ENCODE results near the gene FAM111B. TPM values are rescaled to one million over a fixed set of nuclear protein-coding genes. Genes with fewer than 3 reads are reported as not detected.
A peak's percentile ranks its signal among the peaks of the same experiment; 100 is the strongest.
"Not testable (repeated sequence)": the region's sequence is repeated elsewhere in the genome, so short reads cannot be mapped to it uniquely, and the experiment has no call there.

FAM111B gene
- total RNA-seq = 1 to 10 TPM; 1.2 to 1.9 (median 1.4) TPM
- total RNA-seq (2013) = 9.3 TPM

GRCh38 chr11:59106363-59107336 lies at the start of gene FAM111B:
Gene FAM111B, plus strand, starts transcription at chr11:59107237. Its CDS starts 2,389 bp downstream, at chr11:59109626.
- Histone ChIP-seq H3K4me3 (ENCODE audit: low read length) (peak within 1 kb of the TSS; percentile 54), H3K4me1 (ENCODE audit: control insufficient read depth, insufficient read depth, low read length) (peaks cover 25% of the 10 kb centered on the region), H3K9me3 (ENCODE audit: control insufficient read depth, insufficient read depth, low read length) (no peaks in the 10 kb centered on the region), H3K27ac (ENCODE audit: low read length) (peak within 1 kb of the TSS; percentile 15), H3K36me3 (ENCODE audit: control insufficient read depth, insufficient read depth, low read length) (no peaks in the 10 kb centered on the region), H3K27me3 (ENCODE audit: control insufficient read depth, insufficient read depth, low read length) (peaks cover 2% of the 10 kb centered on the region)
- Mint-ChIP-seq H3K36me3 (no peaks in the 10 kb centered on the region), H3K27ac (peak within 1 kb of the TSS; percentile 4 to 72), H3K27me3 (ENCODE audit: low read depth in 2 of 2) (peaks cover 8 to 17% of the 10 kb centered on the region in 2 donors), H3K4me1 (peaks cover 30 to 37% of the 10 kb centered on the region in 2 donors), H3K4me3 (peak within 1 kb of the TSS; percentile 89), H3K9me3 (no peaks in the 10 kb centered on the region)
- intact Hi-C loops (cut with micrococcal nuclease) = no loop called here
- peak; percentile 30 to 80 for DNase-seq
- WGBS (ENCODE audit: insufficient coverage) = 2% methylated on average over 64 of the region's 64 CpGs
- peak; percentile 76 to 91 (median 88) for ATAC-seq
- TF ChIP-seq CTCF (IDR thresholded peaks at IDR 0.05) = no peak

GRCh38 chr11:59058120-59059033 lies 48.7 kb upstream of the FAM111B start:
- H3K27me3 ChIP-seq (ENCODE audit: control insufficient read depth, insufficient read depth, low read length); H3K36me3 Mint-ChIP-seq; H3K9me3 Mint-ChIP-seq; H3K27ac Mint-ChIP-seq; H3K27ac ChIP-seq (ENCODE audit: low read length); H3K9me3 ChIP-seq (ENCODE audit: control insufficient read depth, insufficient read depth, low read length); H3K4me1 Mint-ChIP-seq; H3K4me1 ChIP-seq (ENCODE audit: control insufficient read depth, insufficient read depth, low read length); H3K36me3 ChIP-seq (ENCODE audit: control insufficient read depth, insufficient read depth, low read length): not testable (repeated sequence)
- peak; percentile 79 to 99 (median 97) for ATAC-seq
- Mint-ChIP-seq H3K4me3 (peak overlapping the region; percentile 54), H3K27me3 (ENCODE audit: low read depth in 2 of 2) (peaks cover 29 to 59% of the 10 kb centered on the region in 2 donors)
- intact Hi-C loops (cut with micrococcal nuclease) = loop anchor here (1.0 kb wide), 1 partner anchor 100 kb away; no protein-coding TSS in a partner anchor
- peak; percentile 64 to 87 for DNase-seq
- H3K4me3 ChIP-seq (ENCODE audit: low read length) = peak overlapping the region; percentile 39
- WGBS (ENCODE audit: insufficient coverage) = 10% methylated on average over 22 of the region's 27 CpGs
- TF ChIP-seq CTCF (IDR thresholded peaks at IDR 0.05) = peak; percentile 65

- H3K36me3 ChIP-seq (ENCODE audit: control insufficient read depth, insufficient read depth, low read length); H3K4me3 Mint-ChIP-seq; H3K27ac Mint-ChIP-seq; H3K4me1 ChIP-seq (ENCODE audit: control insufficient read depth, insufficient read depth, low read length); H3K9me3 ChIP-seq (ENCODE audit: control insufficient read depth, insufficient read depth, low read length); H3K4me1 Mint-ChIP-seq; H3K36me3 Mint-ChIP-seq; H3K27me3 ChIP-seq (ENCODE audit: control insufficient read depth, insufficient read depth, low read length); H3K27ac ChIP-seq (ENCODE audit: low read length); H3K4me3 ChIP-seq (ENCODE audit: low read length); H3K9me3 Mint-ChIP-seq; DNase-seq; intact Hi-C loops (cut with micrococcal nuclease); ATAC-seq: not testable (repeated sequence)
- peaks cover 34 to 68% of the 10 kb centered on the region in 2 donors for H3K27me3 Mint-ChIP-seq (ENCODE audit: low read depth in 2 of 2)
- 56% methylated on average over 3 of the region's 3 CpGs for WGBS (ENCODE audit: insufficient coverage)
Observed at GRCh38 chr11:59060096-59060495, 46.9 kb upstream of the FAM111B start.
